ENCODE results near the gene GAA.
A peak's percentile ranks its signal among the peaks of the same experiment; 100 is the strongest.

The GAA gene

DNA sequence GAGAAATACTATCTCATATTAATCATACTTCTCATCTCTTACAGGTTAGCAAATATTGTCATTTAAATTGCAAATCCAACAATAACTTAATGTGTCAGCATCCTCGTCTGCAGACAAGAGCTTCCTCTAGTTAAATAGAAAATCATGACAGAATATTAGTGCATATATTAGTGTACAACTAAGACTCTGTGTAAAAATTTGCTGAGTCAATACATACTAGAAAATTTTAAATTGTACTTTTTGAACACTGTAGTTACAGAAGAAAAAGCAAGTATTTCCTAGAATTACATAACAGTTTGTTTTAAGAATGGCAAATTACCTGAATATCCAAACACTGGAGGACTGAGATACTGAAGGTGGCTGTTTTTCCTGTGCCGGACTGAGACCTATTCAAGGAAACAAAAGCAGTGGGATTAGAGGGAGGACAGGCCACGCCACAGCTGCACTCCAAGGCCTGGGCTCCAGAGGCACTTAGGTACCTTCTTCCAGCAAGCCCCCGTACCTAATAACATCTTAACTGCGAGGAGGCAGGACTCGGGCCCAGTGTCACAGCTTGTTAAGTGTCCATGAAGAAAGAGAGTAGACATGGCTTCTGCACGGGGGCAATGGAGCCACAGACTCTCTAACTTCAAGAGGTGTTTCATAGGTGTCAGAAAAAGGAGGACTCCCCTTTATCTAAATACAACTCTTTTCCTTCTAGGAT is 40.2 kb downstream of the GAA start:
- no peak for DNase-seq (ENCODE audit: low spot score)
- in situ Hi-C loops (cut with MboI; ENCODE audit: low sequenced_read_pairs, unreplicated experiment) = no loop called here
- TF ChIP-seq, protein P1, sequence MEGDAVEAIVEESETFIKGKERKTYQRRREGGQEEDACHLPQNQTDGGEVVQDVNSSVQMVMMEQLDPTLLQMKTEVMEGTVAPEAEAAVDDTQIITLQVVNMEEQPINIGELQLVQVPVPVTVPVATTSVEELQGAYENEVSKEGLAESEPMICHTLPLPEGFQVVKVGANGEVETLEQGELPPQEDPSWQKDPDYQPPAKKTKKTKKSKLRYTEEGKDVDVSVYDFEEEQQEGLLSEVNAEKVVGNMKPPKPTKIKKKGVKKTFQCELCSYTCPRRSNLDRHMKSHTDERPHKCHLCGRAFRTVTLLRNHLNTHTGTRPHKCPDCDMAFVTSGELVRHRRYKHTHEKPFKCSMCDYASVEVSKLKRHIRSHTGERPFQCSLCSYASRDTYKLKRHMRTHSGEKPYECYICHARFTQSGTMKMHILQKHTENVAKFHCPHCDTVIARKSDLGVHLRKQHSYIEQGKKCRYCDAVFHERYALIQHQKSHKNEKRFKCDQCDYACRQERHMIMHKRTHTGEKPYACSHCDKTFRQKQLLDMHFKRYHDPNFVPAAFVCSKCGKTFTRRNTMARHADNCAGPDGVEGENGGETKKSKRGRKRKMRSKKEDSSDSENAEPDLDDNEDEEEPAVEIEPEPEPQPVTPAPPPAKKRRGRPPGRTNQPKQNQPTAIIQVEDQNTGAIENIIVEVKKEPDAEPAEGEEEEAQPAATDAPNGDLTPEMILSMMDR (IDR thresholded peaks at IDR 0.05; ENCODE audit: borderline replicate concordance, control extremely low read depth, extremely low read depth, insufficient read depth, missing control alignments) = no peak

DNA sequence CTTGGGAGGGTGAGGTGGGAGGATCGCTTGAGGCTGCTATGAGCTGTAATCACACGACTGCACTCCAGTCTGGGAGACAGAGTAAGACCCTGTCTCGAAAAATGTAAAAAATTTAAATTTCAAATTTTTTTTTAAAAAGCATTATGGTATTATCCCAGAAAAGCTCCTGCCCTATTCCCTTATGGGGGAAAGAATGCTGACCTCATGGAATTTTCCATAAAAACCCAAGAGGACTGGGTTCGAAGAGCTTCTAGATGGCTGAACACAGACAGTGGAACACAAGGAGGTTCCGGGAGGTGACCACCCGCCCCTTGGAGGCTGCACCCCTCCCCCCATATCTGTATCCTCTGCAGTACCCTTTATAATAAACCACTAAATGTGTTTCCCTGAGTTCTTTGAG is 41.5 kb downstream of the GAA start:
- no peak for DNase-seq (ENCODE audit: low spot score)
- TF ChIP-seq, protein P1 (IDR thresholded peaks at IDR 0.05; ENCODE audit: borderline replicate concordance, control extremely low read depth, extremely low read depth, insufficient read depth, missing control alignments) = no peak
- in situ Hi-C loops (cut with MboI; ENCODE audit: low sequenced_read_pairs, unreplicated experiment) = no loop called here

DNA sequence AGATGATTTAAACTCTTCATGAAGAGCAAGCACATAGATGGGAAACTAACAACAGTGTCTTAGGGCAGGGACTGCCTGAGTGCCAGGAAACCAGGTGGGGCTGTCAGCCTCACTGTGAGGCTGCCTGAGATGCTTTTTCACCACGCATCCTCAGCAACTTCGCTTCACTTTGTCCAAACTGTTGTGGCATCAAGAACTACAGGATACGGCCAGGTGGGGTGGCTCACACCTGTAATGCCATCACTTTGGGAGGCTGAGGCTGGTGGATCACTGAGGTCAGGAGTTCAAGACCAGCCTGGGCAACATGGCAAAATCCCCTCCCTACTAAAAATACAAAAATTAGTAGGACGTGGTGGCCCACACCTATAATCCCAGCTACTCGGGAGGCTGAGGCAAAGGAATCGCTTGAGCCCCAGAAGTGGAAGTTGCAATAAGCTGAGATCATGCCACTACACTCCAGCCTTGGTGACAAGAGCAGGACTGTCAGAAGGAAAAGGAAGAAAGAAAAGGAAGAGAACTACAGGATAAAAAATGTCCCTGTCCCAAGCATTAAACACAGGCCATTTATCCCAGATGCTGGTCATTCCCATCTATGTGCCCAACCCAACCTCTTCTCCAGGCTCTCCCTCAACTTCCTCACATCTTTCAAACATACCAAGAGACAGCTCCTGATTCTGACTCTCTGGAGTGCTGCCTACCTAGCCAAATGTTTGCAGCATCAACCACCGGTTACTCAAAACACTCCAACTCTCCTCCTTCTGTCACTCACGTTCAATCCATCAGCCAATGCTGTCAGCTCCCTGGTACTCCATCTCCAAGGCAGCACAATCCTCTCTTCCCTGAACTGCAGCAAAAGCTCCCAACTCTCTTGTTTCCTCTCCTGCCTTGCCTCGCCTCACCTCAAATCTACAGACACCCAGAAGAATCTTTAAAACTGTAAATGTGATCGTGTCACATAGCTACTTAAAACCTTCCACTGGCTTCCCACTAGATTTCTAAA is 44.0 kb downstream of the GAA start:
- in situ Hi-C loops (cut with MboI; ENCODE audit: low sequenced_read_pairs, unreplicated experiment) = no loop called here
- TF ChIP-seq, protein P1 (IDR thresholded peaks at IDR 0.05; ENCODE audit: borderline replicate concordance, control extremely low read depth, extremely low read depth, insufficient read depth, missing control alignments) = no peak
- no peak for DNase-seq (ENCODE audit: low spot score)

DNA sequence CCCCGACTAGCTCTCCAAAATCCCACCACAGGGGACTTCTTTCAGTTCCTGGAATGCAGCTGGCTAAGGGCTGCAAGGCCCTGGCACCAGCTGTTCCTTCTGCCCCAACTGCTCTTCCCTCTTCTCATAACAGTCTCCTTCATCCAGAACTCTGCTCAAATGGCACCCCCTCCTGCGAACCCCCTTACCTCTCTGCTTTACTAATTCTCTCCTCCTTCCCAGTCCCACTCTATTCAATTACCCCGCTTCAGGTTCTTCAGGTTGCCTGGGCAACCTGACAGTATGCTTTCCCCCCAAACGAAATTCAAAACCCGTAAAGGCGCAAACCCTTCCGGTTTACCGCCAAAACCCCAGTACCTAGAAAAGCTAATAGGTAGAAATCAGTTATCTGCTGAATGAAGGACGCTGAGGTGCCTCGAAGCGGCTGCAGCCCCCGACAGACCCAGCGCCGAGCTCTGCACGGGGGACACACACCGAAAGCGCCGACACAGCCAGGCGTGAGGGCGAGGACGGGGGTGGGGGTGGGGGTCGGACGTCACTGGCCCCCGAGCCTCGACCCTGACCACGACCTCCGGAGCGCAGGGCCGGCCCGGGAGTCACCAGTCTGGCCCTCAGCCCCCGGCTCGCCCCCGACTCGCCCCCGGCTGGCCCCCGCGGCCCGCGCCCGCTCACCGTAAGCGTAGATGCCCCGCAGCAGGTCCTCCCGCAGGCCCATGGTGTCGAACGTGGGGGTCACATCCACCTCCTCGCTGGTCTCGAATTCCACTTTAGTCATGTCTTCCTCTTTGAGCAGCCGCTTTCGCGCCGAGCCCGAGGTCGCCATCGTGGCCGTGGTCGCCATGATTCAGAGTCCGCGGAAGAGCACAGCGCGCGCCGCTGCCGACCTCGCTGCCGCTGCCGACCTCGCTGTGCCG is 45.0 kb downstream of the GAA start:
- peak; percentile 61 for DNase-seq (ENCODE audit: low spot score)
- TF ChIP-seq, protein P1 (IDR thresholded peaks at IDR 0.05; ENCODE audit: borderline replicate concordance, control extremely low read depth, extremely low read depth, insufficient read depth, missing control alignments) = no peak
- in situ Hi-C loops (cut with MboI; ENCODE audit: low sequenced_read_pairs, unreplicated experiment) = no loop called here

DNA sequence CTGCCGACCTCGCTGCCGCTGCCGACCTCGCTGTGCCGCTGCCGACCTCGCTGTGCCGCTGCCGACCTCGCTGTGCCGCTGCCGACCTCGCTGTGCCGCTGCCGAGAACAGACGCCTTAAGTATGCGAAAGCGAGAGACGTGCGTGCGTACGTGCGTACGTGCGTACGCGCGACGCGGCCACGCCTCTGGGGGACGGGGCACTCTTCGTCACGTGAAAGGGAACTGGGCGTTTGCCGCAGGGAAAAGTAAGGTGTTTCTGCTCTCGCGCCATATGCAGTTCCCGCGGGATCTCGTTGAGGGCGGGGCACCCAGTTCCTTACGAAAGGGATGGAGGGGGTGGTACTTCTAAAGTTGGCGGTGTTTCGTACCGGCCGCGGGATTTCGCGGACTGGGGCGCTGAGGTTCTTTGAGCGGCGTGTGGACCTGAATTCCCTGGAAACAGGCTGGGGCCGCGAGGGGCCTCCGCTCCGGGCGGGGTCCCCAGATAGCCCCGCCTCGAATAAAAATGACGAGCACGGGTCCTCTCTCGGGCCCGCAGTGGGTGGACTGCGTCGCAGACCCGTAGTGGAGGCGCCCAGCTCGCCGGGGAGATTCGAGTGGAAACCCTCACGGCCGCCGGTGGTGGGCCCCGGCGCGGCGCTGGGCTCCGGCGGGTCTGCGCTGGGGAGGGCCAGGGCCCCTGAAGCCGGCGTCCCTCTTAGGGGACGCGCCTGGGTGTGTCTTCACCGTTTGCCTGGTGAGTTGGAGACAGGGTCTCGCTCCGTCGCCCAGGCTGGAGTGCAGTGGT is 45.8 kb downstream of the GAA start, which contains the start of gene EIF4A3:
TSS of gene EIF4A3 (minus strand) at position 94 of the 788 bp plus-strand sequence. CDS start 167 bp downstream, outside the sequence.
- DNase-seq (ENCODE audit: low spot score) = peak; percentile 99
- TF ChIP-seq, protein P1 (IDR thresholded peaks at IDR 0.05; ENCODE audit: borderline replicate concordance, control extremely low read depth, extremely low read depth, insufficient read depth, missing control alignments) = peak; percentile 12
- in situ Hi-C loops (cut with MboI; ENCODE audit: low sequenced_read_pairs, unreplicated experiment) = no loop called here
